Measurements from ENCODE around the gene JARID2. TPM values are rescaled to one million over a fixed set of nuclear protein-coding genes. Genes with fewer than 3 reads are reported as not detected.

The JARID2 gene
- total RNA-seq = 10 to 100 TPM in 1 of 2 donors, 1 to 10 TPM in 1; 8.3 to 12.8 TPM

GRCh38 chr6:15245361-15246216, at the start of gene JARID2:
Gene JARID2, plus strand, starts transcription at chr6:15246069. Its CDS starts 471 bp downstream, at chr6:15246540.
- peak; percentile 91 for ATAC-seq (ENCODE audit: insufficient number of reproducible peaks, low FRiP score, low read depth)

DNA sequence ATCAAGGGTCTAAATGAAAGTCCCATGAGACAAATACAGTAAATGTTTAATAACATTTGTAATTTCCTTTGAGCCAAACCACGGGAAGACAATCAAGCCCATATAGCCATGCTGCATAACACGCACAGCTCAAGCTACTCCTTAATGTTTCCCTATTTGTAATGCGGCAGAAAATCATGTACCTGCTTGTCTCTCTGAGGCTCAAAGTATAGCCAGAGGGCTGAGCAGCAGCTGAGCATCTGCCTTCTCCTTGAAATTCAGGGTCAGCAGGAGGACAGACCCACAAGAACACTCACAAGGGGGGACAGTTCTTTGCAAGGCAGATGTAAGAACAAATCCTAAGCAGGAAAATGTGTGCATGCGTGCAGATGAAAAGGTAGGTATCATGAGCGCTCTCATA, 45.8 kb upstream of the JARID2 start:
- H3K4me1 ChIP-seq (ENCODE audit: control insufficient read depth in 1 of 2, low read depth in 2 of 2) = no peaks in the 10 kb centered on the region
- H3K36me3 ChIP-seq = no peaks in the 10 kb centered on the region
- TF ChIP-seq, protein P1, sequence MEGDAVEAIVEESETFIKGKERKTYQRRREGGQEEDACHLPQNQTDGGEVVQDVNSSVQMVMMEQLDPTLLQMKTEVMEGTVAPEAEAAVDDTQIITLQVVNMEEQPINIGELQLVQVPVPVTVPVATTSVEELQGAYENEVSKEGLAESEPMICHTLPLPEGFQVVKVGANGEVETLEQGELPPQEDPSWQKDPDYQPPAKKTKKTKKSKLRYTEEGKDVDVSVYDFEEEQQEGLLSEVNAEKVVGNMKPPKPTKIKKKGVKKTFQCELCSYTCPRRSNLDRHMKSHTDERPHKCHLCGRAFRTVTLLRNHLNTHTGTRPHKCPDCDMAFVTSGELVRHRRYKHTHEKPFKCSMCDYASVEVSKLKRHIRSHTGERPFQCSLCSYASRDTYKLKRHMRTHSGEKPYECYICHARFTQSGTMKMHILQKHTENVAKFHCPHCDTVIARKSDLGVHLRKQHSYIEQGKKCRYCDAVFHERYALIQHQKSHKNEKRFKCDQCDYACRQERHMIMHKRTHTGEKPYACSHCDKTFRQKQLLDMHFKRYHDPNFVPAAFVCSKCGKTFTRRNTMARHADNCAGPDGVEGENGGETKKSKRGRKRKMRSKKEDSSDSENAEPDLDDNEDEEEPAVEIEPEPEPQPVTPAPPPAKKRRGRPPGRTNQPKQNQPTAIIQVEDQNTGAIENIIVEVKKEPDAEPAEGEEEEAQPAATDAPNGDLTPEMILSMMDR (IDR thresholded peaks at IDR 0.05) = no peak
- DNase-seq (ENCODE audit: low spot score) (no peak), ATAC-seq (ENCODE audit: insufficient number of reproducible peaks, low FRiP score, low read depth) (no peak)
- H3K9me3 ChIP-seq = no peaks in the 10 kb centered on the region
- H3K27me3 ChIP-seq (replicated peaks; ENCODE audit: insufficient read depth) = no peaks in the 10 kb centered on the region
- H3K4me3 ChIP-seq = no peak overlapping the region
- no peak overlapping the region for H3K27ac ChIP-seq

More at GRCh38 chr6:15245361-15246216, at the start of gene JARID2:
- TF ChIP-seq, protein P1 (IDR thresholded peaks at IDR 0.05) = no peak
- Histone ChIP-seq H3K27me3 (replicated peaks; ENCODE audit: insufficient read depth) (no peaks in the 10 kb centered on the region), H3K9me3 (no peaks in the 10 kb centered on the region), H3K27ac (peak within 1 kb of the TSS; percentile 88 to 90), H3K4me1 (ENCODE audit: control insufficient read depth in 1 of 2, low read depth in 2 of 2) (peaks cover 11 to 20% of the 10 kb centered on the region in 2 donors), H3K4me3 (peak within 1 kb of the TSS; percentile 97), H3K36me3 (no peaks in the 10 kb centered on the region)
- DNase-seq (ENCODE audit: low spot score) = peak; percentile 98

DNA sequence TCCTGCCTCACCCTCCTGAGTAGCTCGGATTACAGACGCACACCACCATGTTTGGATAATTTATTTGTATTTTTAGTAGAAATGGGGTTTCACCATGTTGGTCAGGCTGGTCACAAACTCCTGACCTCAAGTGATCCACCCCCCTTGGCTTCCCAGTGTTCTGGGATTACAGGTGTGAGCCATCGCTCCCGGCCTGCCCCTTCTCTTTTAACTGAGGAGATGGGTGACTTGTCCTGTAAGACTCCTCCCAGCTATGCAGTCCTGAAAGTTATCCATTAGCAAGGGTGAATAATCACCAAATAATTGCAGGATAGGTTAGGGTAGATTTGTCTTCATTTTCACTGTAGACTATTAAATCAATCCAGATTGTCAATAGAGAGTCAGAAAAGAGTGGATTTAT, 40.5 kb upstream of the JARID2 start:
- Histone ChIP-seq H3K27ac (no peak overlapping the region), H3K9me3 (no peaks in the 10 kb centered on the region), H3K4me1 (ENCODE audit: control insufficient read depth in 1 of 2, low read depth in 2 of 2) (no peaks in the 10 kb centered on the region), H3K27me3 (replicated peaks; ENCODE audit: insufficient read depth) (no peaks in the 10 kb centered on the region), H3K36me3 (no peaks in the 10 kb centered on the region), H3K4me3 (no peak overlapping the region)
- DNase-seq (ENCODE audit: low spot score) (no peak), ATAC-seq (ENCODE audit: insufficient number of reproducible peaks, low FRiP score, low read depth) (no peak)
- TF ChIP-seq, protein P1 (IDR thresholded peaks at IDR 0.05) = no peak

DNA sequence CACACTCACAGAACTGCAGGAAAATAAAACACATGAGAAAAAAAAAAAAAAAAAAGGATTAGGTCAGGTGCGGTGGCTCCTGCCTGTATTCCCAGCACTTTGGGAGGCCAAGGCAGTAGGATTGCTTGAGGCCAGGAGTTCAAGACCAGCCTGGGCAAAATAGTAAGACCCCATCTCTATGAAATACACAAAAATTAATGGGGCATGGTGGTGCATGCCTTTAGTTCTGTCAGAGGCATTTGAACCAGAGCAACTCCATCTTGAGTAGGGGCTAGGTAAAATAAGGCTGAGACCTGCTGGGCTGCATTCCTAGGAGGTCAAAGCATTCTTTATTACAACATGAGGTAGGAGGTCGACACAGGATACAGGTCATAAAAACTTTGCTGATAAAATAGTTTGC, 39.0 kb upstream of the JARID2 start:
- no peaks in the 10 kb centered on the region for H3K9me3 ChIP-seq
- no peak for DNase-seq (ENCODE audit: low spot score)
- no peak for ATAC-seq (ENCODE audit: insufficient number of reproducible peaks, low FRiP score, low read depth)
- TF ChIP-seq, protein P1 (IDR thresholded peaks at IDR 0.05) = no peak
- no peaks in the 10 kb centered on the region for H3K4me1 ChIP-seq (ENCODE audit: control insufficient read depth in 1 of 2, low read depth in 2 of 2)
- no peak overlapping the region for H3K27ac ChIP-seq
- no peaks in the 10 kb centered on the region for H3K36me3 ChIP-seq
- H3K4me3 ChIP-seq = no peak overlapping the region
- no peaks in the 10 kb centered on the region for H3K27me3 ChIP-seq (replicated peaks; ENCODE audit: insufficient read depth)

DNA sequence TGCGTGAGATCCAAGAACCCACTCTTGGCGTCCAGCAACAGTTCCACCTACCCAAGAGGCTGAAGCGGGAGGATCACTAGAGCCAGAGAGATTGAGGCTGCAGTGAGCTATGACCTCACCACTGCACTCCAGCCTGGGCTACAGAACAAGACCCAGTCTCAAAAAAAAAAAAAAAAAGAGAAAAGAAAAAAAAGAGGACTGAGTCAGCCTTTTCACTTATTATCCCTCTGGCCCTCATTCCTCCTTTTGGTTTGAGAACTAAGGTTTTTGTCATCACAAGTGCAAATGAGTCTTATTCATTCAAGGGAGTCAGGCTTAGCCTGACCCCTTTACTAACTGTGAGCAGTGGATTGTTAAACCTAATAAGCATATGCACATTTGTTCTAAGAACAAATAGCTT, 37.9 kb upstream of the JARID2 start:
- Histone ChIP-seq H3K4me1 (ENCODE audit: control insufficient read depth in 1 of 2, low read depth in 2 of 2) (no peaks in the 10 kb centered on the region), H3K9me3 (no peaks in the 10 kb centered on the region), H3K27me3 (replicated peaks; ENCODE audit: insufficient read depth) (no peaks in the 10 kb centered on the region), H3K4me3 (no peak overlapping the region), H3K36me3 (no peaks in the 10 kb centered on the region), H3K27ac (no peak overlapping the region)
- TF ChIP-seq, protein P1 (IDR thresholded peaks at IDR 0.05) = no peak
- no peak for DNase-seq (ENCODE audit: low spot score)
- ATAC-seq (ENCODE audit: insufficient number of reproducible peaks, low FRiP score, low read depth) = no peak

All from thoracic aorta (tissue), 2 donors.